D721Med (cell line): ENCODE data around the gene TOR2A.

ENCODE experiments used
- DNase-seq: peaks from one replicate; pipeline ENCODE4 v3.0.0; 2011; ENCODE audit warnings: low spot score; ENCODE audit not compliant: insufficient read length
- FAIRE-seq: peaks from 2 replicates; lab custom pipeline; 2011; peaks lifted over from hg19 to GRCh38; lab: Jason Lieb, UNC
- TF ChIP-seq, protein P1 (sequence below): IDR thresholded peaks from 2 replicates; pipeline ENCODE4 v1.5.1; 2012; ENCODE audit warnings: mild to moderate bottlenecking, control low read depth; ENCODE audit not compliant: insufficient read depth; ENCODE audit errors: missing control alignments

Gene TOR2A

DNA sequence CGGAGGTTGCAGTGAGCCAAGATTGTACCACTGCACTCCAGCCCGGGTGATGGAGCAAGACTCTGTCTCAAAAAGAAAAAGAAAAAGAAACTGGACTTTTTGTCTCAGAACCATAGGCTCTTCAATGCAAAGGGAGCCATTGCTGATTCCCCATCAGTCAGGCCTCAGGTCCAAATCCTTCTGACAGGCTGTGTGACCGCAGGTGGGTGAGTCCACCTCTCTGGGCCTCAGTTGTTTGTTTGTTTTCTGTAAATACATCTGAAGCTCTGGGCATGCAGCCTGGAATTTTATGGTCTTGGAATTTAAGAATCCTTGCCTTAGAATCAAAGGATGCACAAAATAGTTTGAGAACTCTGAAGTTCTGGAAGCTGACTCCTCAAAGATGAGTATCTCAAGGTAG, 21.1 kb upstream of the TOR2A start:
- TF ChIP-seq, protein P1, sequence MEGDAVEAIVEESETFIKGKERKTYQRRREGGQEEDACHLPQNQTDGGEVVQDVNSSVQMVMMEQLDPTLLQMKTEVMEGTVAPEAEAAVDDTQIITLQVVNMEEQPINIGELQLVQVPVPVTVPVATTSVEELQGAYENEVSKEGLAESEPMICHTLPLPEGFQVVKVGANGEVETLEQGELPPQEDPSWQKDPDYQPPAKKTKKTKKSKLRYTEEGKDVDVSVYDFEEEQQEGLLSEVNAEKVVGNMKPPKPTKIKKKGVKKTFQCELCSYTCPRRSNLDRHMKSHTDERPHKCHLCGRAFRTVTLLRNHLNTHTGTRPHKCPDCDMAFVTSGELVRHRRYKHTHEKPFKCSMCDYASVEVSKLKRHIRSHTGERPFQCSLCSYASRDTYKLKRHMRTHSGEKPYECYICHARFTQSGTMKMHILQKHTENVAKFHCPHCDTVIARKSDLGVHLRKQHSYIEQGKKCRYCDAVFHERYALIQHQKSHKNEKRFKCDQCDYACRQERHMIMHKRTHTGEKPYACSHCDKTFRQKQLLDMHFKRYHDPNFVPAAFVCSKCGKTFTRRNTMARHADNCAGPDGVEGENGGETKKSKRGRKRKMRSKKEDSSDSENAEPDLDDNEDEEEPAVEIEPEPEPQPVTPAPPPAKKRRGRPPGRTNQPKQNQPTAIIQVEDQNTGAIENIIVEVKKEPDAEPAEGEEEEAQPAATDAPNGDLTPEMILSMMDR: no peak
- no peak for FAIRE-seq
- DNase-seq: no peak

DNA sequence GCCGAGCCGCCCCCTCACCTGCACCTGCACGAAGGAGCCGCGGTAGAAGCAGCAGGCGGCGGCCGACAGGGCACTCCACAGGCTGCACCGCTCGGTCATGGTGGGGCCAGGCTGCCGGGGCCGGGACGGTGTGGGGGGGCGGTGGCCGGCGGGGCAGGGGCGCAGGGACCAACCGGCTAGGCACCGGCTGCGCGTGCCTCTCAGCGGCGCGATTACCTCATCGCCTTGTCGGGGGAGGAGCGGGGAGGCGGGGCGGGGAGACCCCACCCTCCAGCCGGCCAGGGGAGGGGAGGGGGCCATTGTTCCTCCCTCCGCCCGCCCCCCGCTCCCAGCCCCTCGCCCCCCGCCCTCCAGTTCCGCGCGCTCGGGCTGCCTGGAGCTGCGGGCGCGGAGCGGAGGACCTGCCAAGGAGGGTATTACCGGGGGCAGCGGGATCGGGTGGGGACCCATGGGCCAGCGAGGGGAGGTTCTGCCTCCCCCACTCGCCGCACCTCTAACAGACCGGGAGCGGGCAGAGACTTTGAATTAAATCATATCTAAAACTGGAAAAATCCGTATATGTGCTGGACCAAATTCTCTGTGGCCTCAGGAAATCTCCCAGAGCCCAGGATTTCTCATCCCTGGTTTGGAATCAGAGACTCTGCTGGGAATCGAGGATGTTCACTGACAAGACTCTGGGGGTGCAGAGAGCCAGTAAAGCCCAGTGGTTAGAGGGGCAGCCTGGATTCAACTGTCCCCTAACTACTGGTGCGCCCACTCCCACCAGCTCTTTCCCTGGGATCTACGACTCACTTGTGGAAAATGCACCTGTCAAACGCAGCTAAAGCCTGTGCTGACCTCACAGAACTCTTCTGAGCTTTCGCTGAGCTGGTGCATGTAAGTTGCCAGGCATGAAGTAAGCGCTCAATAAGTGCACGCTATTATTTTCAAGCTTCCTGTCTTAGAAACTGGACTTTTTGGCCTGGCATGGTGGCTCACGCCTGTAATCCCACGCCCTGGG, 20.3 kb upstream of the TOR2A start:
- TF ChIP-seq, protein P1: no peak
- peak; percentile 79 for DNase-seq

DNA sequence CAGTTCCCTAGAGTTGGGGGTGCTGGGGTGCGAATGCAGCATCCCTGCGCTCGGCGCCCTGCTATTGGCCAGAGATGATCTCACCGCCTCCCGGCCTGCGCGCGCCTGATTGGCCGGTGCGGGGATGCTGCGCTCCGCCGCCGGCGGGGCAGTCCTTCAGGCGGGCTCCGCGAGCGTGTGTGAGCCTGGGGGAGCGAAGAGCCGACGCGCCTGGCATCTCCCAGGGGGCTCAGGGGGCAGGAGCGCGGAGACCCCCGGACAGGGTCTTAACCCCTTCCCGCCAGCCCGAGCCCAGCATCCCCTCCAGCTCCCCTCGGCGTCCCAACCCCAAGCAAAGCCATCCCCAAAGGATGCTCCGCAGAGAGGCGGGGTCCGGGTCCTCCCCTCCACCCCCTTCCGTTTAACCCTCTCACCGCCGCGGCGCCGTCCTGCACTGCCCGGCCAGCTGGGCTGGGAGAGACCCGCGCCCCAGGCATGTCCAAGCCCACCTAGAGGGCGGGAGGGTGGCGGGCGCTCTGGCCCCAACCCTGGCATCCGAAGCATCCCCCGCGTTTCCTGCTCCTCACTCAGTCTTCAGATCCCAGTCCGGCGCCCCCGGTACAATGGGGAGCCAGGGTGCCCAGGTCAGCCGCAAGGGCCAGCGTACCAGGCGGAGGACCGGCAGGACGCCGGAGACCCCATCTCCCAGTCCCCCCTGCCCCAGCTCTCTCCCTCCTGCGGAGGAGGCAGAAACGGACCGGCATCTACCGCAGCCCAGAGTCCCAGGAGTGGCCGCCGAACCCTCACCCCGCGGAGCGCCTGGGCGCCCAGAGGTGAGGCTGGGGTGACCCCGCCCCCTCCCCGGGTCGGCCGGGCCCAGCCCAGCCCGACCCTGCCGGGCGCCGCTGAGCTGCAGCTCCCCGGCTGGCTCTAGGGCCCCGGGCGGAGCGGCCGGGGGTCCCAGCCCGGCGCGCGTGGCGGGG, 19.3 kb upstream of the TOR2A start:
- DNase-seq (peak; percentile 92), FAIRE-seq (no peak)
- TF ChIP-seq, protein P1: no peak

More for the DNA sequence above, 20.3 kb upstream of the TOR2A start:
- no peak for FAIRE-seq

DNA sequence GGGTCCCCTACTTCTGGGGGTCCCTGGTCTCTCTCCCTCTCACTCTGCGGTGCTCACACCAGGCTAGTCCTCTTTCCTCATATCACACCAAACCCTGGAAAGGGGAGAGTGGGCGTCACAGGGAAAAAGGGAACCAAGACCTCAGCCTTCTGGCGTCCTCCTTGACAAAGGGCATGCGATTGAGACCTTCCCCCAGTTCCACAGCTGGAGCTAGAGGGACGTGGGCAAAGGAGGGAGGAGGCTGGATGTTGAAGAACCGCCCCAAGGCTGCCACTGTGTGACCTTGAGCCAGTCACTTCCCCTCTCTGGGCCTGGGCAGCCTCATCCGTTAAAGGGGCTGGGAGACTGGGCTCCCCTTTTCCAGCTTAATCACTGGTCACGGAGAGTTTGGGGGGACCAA, 18.5 kb upstream of the TOR2A start:
- TF ChIP-seq, protein P1: no peak
- FAIRE-seq (no peak), DNase-seq (no peak)

DNA sequence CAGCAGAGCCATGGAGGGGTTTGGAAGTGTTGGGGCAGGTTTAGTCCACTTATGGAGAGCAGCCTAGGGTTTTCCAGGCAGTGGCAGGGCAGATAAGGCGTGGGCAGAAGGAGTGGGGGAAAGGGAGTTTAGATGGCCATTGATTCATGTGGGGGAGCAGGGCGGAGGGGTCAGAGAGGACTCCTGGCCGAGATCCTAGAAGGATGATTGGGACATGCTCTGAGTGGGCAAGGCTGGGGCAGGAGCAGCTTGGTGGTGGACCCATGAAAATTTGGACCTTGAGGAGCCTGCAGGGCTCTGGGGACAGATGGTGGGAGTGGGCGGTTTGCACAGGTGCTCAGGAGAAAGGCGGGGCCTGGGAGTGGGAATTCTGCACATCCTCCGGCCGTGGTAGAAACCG, 18.1 kb upstream of the TOR2A start:
- FAIRE-seq: no peak

DNA sequence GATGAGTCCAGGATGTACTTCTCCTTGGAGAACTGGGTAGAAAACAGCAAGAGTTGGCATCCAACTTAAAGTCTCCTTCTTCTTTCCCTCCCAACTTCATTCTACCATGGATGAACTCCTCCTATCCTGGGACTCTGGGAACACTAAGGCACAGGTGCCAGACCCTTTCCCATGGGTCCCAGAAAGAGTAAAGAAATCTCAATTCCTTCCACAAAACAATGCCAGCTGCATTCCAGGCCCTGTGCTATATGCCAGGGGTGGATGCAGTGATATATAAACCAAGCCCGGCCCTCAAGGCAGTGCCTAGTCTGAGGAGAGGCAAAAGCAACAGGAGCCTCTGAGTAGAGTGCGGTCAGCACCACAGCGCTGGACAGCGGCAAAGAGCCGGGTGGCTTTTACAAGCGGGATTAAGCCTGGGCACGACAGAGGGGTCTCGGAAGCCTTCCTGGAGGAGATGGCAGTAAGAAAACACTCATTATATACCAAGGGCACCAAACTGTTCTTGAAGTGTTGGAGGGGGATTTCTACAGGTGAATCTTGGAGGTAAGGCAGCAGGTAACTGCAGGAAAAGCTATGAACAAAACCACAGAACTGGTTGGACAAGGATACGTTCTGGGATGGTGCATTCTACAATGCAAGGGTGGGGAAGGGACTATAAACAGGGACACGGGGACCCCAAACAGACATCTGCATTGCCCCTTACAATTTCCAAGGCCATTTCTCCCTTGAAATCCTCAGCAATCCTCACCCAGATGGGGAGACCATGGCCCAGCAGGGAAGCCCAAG, 16.4 kb upstream of the TOR2A start:
- FAIRE-seq (no peak), DNase-seq (no peak)
- TF ChIP-seq, protein P1: no peak

More for the DNA sequence above, 18.1 kb upstream of the TOR2A start:
- TF ChIP-seq, protein P1: no peak
- DNase-seq: no peak
